ENCODE results near the gene TANC1.

TANC1 gene

DNA sequence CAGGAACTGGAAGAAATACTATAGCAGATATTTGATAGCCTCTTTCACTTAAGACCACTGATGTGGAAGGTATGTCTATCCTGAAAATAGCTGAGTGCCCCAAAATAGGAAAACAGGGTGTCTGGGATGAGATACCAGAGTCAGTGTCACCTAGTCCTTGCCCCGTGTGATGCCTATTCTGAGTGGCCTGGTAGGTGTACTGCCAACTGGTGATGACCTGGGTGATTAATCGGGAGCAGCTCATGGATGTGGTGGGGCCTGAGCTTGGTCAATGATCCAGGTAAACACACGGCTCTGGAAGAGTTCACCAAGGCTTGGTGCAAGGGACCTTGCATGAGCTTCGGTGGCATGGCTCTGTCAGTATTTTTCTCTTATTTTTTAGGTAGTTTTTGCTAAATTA, 95.2 kb downstream of the TANC1 start:
- DNase-seq (ENCODE audit: low spot score): no peak

GRCh38 chr2:159064446-159065301, 96.2 kb downstream of the TANC1 start:
- DNase-seq (ENCODE audit: low spot score): no peak

DNA sequence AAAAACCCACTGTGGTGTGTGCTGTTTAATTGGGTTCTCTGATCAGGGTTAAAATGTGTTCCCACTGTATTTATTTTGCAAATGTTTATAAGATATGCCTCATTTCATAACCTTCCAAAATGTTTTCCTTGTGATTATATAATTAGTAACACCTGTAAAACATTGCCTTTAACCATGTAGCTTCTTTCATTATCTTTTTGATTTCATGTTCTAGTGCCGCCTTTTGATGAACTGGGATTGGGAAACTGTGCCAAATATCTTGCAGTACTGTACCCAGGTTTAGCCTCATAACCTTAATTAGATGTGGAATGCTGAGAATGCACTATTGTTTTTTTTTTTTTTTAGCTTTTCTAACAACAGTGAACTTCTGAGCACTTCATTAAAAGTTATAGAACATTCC, 96.9 kb downstream of the TANC1 start:
- no peak for DNase-seq (ENCODE audit: low spot score)

- no peak for DNase-seq (ENCODE audit: low spot score)
Measured at GRCh38 chr2:159065891-159066290, 97.5 kb downstream of the TANC1 start.

DNA sequence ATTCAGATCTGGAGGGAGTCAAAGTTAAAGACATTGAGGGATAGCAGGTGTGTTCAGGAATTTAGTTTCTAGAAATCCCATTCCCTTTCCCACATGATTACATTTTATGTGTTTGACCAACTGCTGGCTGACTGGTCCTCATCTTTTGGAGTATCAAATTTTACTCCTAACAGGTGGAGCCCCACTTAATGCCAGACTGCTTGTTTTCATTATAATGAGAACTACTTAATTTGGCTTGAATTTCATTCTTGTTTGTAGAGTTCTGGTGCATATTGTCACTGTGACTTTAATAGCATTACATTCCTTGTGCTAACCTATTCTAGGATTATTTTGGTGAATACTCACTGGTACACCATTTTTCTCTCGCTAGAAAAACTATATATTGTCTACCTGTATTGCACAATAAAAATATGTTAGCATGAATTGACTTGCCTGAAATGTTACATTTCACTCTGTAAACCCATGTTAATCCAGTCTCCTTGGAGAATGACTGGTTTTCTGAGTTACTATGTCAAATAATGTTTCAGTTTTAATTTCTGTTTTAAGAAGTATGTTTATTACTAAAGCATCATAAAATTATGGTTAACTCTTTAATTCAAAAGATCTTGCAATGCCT, 98.2 kb downstream of the TANC1 start:
- no peak for DNase-seq (ENCODE audit: low spot score)

- no peak for DNase-seq (ENCODE audit: low spot score)
Measured at GRCh38 chr2:159067971-159068370, 99.5 kb downstream of the TANC1 start.

DNA sequence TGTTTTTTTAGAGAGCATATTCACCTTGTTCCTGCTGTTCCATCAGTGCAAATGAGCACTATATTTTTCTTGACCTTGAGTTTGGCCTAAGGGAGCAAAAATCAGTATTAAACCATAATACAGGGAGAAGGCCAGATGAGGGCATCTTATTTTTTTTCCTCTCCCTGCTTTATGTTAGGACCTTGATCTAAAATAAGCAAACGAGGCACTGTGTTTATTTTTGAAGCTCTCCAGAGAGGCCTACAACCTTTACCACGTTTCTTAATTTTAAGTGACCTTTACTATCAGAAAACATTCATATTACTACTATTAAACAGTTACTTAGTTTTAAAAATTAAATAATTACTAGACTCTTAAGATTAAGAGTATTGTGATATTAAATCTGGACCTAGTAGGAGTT, 100.8 kb downstream of the TANC1 start:
- no peak for DNase-seq (ENCODE audit: low spot score)

DNA sequence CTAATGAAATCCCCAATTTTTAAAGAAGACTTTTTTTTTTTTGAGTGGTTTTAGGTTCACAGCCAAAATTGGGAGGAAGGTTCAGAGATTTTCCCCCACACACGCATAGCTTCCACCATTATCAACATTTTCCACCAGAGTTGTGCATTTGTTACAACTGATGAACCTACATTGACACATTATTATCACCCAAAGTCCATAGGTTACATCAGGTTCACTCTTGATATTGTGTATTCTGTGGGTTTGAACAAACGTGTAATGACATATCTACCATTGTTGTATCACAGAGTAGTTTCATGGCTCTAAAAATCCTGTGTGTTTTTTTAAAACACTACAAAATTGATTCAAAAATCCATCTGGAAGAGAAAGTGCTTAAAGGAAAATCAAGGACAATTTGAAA, 101.8 kb downstream of the TANC1 start:
- no peak for DNase-seq (ENCODE audit: low spot score)

GRCh38 chr2:159071190-159071915, 102.9 kb downstream of the TANC1 start:
- no peak for DNase-seq (ENCODE audit: low spot score)

DNA sequence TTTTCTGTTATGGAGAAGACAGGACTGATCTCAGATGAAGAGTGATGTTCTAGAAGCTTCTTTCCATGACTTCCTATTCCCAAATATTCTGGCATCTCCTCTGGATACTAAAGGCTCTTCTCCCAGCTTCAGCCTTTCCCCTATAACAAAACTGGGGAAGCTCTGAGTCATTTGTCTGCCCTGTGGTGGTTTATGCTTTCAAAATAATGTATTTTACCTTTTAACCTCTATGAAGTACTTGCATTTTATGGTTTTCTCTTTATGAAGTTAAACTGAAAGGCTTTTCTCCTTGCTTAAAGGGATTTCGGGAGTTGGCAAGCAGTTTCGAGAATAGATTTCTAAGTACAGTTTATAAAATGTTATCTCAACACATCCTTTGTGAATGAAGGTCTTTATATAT, 104.4 kb downstream of the TANC1 start:
- DNase-seq (ENCODE audit: low spot score): no peak

GRCh38 chr2:159073256-159073655, 104.8 kb downstream of the TANC1 start:
- no peak for DNase-seq (ENCODE audit: low spot score)

DNA sequence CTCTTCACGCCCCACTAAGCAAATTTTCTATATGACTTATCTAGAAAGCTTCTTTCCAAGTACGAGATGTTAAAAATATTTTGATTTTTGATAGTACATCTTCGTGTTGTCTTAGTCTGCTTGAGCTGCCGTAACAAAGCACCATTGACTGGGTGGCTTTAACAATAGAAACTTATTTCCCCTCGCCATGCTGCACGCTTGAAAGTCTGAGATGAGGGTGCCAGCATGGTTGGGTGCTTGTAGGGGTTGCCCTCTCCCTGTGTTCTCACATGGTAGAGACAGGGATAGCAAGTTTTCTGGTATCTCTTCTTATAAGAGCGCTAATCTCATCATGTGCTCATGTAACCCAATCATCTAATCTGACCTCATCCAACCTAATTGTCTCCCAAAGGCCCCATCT, 106.2 kb downstream of the TANC1 start:
- DNase-seq (ENCODE audit: low spot score): no peak

DNA sequence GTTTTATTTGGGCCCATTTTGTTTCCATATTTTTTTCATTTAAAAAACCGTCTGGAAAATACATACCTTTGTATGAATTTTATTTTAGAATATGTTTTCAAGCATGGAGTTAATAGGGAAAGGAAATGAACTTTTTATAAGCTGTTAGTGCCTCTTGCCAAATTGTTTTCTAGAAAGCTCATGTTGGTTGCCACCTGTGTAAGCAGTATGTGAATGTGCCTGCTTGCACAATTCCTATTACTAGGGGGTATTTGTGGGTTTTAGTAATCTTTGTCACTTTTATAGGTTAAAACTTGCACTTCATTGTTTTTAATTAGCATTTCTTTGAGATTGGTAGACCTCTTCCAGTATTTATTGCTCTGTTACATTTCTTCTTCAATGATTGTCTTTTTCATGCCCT, 107.3 kb downstream of the TANC1 start:
- DNase-seq (ENCODE audit: low spot score): no peak

DNA sequence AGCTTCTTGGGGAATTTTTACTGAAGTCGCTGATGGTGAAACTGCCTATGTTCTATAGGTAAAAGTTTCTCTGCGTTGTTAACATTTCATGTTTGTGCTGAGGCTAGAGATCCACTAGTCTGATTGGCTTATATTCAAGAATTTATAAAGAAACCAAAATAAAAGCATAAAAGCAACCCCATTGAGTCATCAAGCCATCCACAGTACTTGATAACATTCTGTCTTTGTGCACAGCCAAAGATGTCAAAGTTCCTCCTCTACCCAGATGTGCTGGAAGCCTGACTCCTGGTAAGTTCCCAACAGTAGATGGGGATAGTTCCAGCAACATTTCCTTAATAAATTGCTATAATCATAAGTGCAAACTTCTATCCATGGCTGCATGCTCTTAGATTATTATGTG, 107.8 kb downstream of the TANC1 start:
- DNase-seq (ENCODE audit: low spot score): no peak

DNA sequence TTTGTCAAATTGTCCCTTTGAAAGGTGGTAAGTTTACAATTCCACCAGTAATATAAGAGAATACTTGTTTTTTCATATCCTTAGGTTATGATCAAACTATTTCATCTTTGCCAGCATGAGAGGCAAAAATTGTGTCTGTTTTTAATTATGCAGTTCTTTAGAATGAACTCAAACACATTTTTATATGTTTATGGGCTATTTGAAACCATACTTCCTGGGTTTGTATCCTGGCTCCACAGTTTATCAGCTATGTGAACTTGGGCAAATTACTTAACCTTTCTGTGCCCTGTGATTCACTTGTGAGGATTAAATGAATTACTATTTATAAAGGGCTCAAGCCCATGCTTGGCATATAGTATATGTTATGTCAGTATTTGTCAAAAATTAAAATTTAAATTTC, 109.4 kb downstream of the TANC1 start:
- no peak for DNase-seq (ENCODE audit: low spot score)

DNA sequence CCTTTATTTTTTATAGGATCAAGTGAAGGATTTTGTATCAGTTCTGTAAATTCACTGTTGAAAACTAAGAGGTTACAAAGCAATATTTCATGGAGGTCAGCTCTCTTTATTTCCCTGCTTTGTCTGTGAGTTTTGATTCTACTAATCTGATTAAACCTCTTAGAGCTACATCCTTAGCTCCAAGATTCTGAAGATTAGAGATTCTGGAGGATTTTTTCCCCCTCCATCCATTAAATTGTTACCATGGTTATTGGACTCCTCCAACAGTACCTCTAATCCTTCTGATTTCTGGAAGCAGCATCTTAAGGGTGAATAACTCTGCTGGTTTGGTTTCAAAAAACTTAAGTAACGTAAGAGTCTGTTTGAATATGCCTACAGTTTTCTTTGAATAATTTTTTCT, 110.0 kb downstream of the TANC1 start:
- DNase-seq (ENCODE audit: low spot score): no peak

DNA sequence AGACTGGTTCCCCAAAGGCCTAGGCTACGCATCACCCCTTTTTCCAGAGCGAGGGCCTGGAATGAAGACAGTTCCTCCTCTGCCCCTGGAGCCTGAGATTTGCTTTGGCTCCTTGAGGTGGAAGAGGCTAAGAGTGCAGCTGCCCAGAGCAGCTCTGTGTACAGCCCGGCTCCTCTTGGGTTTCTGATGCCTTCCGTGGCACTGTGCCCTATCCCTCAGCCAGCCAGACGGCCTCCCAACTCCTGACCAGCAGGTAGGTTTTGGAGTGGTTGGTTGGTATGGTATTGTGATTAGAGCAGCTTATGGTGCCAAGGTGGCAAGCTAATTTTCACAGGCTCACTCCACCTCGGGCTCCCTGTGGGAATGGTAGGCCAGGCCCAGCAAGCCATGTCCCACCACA, 112.2 kb downstream of the TANC1 start:
- no peak for DNase-seq (ENCODE audit: low spot score)

DNA sequence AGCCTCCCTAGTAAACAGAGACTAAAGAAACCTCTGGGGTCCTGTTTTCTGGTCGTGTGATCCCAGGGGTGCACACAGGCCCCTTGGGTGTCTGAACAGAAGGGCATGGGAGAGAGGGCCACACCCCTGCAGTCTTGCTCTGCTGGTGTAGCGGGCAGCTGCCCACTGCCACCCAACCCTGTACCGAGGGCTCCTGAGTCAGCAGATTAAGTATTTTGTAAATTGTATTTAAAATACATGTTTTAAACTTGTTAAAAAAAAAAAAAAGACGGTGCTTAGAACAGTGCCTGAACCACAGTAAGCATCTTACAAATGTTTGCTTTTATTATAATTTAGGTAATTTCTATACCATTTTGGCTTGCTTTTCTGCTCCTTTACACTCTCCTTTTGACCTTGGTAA, 113.7 kb downstream of the TANC1 start:
- no peak for DNase-seq (ENCODE audit: low spot score)

GRCh38 chr2:159084384-159085370, 116.2 kb downstream of the TANC1 start:
- no peak for DNase-seq (ENCODE audit: low spot score)

DNA sequence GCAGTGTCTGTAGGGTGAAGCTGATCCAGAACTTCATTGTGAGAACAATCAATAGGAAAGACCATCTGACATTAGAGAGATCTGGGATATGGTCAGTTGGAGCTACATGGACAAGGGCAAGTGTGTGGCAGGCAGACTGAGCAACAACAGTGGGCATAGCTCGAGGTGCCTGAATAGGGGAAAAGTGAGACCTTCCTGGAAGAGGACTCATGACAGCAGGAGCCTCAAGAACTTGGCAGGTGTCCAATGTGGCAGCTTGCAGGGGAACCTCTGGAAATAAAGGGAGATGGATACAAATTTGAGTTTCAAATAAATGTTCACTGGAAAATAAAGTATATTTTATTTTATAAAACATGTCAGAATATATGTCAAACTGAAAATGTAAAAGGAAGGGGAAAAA, 117.9 kb downstream of the TANC1 start:
- no peak for DNase-seq (ENCODE audit: low spot score)

DNA sequence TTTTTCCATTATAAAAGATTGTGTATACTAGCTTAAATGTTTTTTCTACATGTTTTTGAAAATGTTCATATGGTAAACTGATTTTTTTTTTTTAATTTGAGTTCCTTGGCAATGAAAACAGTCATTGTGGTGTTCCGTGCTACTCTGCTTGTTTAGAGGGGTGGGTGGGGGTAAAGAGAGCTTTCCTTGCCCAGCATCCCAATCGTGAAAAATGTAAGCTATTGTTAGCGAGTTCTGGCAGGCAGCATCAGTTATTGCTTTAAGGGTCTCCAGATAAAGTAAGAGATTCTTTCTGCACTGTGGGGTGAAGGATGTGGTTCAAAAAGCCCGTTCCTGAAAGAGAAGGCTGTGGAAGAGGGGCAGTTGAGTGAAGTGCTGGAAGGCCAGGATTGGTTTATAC, 118.4 kb downstream of the TANC1 start:
- DNase-seq (ENCODE audit: low spot score): no peak

DNA sequence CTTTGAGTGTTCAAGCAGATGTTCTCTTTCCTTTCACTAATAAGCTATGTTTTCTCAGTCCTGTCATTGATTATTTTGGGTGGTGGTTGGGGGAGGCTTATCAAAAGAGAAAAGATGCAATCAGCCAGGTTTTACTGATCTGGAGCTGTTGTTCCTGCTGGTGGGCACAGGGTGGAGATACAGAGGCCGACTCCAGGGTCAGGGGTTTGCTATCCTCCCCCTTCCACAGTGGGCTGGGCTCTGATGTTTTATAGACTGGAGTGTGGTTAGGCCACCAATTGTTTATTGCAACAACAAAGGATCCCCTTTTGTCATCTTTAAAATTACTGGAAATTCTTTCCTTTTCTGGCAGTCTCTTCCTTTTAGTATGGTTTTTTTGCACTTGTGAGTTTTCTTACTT, 120.5 kb downstream of the TANC1 start:
- no peak for DNase-seq (ENCODE audit: low spot score)

Measured in D341Med (cell line).